GM12892 (cell line): ENCODE results near the gene ABLIM2.

ENCODE experiments used
- POLR2A ChIP-seq: IDR thresholded peaks from 2 replicates; pipeline ENCODE4 v1.6.1; 2011; ENCODE audit warnings: low read depth, low read length, control low read depth
- POLR2AphosphoS5 ChIP-seq: IDR thresholded peaks from 2 replicates; pipeline ENCODE4 v1.6.1; 2011; ENCODE audit warnings: low read depth, low read length, control low read depth
- TAF1 ChIP-seq: IDR thresholded peaks from 2 replicates; pipeline ENCODE4 v1.6.1; 2011; ENCODE audit warnings: low read depth, mild to moderate bottlenecking, control low read depth, low read length, borderline replicate concordance

- TF ChIP-seq POLR2A, result no peak
- no peak for TF ChIP-seq POLR2AphosphoS5
- no peak for TF ChIP-seq TAF1
Measured at GRCh38 chr4:8163026-8163425, 4.4 kb upstream of the ABLIM2 start.
